Measurements from ENCODE around the gene LHFPL5.

Gene LHFPL5

GRCh38 chr6:35804996-35805736 is at the start of gene LHFPL5:
Gene LHFPL5, plus strand, starts transcription at chr6:35805352. Its CDS starts 319 bp downstream, at chr6:35805671.
- no peak for DNase-seq (ENCODE audit: low read depth)

DNA sequence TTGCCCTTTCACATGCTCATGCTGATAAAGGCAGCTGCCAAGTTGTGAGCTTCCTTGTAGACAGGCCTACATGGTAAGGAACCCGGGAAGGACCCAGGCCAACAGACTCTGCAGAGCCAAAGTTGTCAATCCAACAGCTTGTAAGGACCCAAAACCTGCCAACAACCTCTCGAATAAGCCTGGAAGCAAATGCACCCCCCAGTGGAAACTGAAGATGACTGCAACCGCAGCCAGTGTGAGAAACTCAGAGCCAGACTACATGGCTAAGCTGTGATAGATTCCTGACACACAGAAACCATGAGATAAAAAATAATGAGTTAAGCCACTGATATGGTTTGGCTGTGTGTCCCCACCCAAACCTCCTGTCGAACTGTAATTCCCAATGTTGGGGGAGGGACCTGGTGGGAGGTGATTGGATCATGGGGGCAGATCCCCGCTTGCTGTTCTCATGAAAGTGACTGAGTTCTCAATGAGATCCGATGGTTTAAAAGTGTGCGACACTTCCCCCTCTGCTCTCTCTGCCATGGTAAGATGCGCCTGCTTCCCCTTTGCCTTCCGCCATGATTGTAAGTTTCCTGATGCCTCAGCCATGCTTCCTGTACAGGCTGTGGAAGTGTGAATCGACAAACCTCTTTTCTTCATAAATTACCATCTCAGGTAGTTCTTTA is 47.6 kb upstream of the LHFPL5 start:
- DNase-seq (ENCODE audit: low read depth) = no peak

- DNase-seq (ENCODE audit: low read depth) = no peak
Measured at GRCh38 chr6:35759426-35759825, 45.7 kb upstream of the LHFPL5 start.

GRCh38 chr6:35765739-35766138 is 39.4 kb upstream of the LHFPL5 start:
- no peak for DNase-seq (ENCODE audit: low read depth)

- DNase-seq (ENCODE audit: low read depth) = no peak
Measured at GRCh38 chr6:35769211-35769610, 35.9 kb upstream of the LHFPL5 start.

DNA sequence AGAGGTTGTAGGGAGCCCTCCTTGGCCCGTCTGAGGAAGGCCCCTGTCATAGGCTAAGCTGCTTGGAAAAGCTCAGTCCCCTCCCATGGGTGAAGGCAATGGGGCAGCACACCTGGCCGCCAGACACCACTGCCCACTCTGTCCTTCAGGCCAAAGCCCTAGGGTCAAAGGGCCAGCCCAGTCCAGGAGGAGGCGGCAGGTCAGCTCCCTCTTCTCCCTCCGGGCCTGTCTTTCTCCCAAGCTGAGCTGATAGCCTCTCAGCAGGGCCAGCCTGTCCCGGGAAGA is 33.9 kb upstream of the LHFPL5 start:
- DNase-seq (ENCODE audit: low read depth) = no peak

DNA sequence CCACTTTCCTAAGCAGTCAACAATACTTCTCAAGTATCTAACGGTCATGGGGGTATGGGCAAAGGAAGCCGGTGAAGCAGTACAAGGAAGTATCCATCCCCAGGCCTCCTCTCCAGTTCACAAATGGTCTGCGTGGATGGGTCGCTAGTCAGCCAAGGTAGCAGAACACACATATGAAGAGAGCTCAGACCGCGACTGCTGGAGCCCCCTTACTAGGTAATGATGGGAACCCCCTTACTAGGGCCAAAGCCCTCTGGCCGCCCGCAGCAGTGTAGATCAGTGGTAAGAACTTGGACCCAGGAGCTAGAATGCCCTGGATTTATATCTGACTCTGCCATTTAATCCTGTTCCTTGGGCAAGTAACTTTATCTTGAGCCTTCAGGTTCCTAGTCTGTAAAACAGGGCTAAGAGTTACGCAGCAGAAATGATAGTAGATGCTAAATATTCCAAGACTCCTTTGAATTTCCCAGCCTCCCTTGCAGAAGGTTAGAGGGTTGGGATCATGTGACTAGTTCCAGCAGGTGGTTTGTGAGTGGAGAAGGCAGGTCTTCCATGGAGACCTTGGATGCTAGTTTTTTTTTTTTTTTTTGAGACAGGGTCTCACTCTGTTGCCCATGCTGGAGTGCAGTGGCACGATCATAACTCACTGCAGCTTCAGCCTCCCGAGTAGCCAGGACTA is 30.9 kb upstream of the LHFPL5 start:
- DNase-seq (ENCODE audit: low read depth) = no peak

- no peak for DNase-seq (ENCODE audit: low read depth)
Measured at GRCh38 chr6:35775031-35775430, 30.1 kb upstream of the LHFPL5 start.

DNA sequence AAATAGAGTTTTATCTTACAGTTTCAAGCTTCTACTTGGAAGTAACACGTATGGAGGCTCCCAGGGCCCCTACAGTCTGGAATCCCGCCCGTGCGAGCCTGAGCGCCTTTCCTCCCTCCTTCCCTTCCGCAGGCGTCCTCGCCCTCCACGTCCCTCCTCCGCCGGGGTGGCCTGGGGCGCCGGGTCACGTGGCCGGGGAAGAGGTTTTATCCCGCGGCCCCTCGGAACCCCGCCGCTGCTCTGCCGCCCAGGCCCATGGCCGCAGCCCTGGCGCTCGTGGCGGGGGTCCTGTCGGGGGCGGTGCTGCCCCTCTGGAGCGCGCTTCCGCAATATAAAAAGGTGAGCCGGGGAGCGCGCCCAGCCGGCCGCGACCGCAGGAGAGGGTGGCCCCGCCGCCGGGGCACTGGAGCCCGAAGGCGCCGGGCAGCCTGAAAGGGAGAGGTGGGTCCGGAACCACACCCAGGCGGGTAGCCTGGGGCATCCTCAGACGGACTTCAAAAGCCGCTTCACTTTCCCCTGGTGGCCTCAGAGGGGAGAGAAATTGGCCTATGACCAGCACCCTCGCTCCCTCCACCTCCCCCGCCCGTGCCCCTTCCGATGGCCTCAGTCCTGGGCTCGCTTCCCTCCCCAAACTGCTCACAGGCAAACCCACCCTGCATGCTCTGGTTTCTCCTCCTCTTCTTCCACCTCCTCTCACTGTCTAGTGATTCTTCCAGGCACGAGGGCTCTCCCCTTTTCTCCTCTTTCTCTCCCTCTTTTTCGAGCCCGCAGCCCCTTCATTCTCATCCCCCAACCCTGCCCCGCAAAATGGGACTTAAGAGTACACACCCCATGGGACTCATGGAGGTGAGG is 28.6 kb upstream of the LHFPL5 start, which contains the start of gene CLPSL2:
CLPSL2 (plus strand) TSS at position 235 of the 852 bp plus-strand sequence; CDS start at position 256, 21 bp downstream.
- no peak for DNase-seq (ENCODE audit: low read depth)

- no peak for DNase-seq (ENCODE audit: low read depth)
Measured at GRCh38 chr6:35777356-35778102, 27.6 kb upstream of the LHFPL5 start.

GRCh38 chr6:35778437-35778836 is 26.7 kb upstream of the LHFPL5 start:
- DNase-seq (ENCODE audit: low read depth) = no peak

DNA sequence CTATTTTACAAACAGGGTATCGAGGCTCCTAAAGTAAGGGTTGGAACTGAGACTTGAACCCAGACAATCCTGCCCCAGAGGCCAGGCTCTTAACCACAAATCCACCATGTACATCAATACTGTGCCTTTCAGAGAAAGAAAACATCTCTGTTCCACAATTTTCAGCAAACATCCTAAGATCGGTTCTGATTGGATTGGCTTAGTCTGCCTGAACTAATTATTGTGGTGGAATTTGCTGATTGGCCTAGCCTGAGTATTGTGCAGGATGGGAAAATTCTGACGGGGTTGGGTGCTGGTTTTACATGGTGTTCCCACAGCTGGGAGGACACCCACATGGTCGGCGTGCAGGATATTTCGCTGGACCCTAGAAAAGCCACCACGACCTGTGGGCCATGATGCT is 24.4 kb upstream of the LHFPL5 start, which contains the start of gene CLPSL1:
CLPSL1 (plus strand) TSS at position 301 of the 400 bp plus-strand sequence; CDS start at position 393, 92 bp downstream.
- no peak for DNase-seq (ENCODE audit: low read depth)

DNA sequence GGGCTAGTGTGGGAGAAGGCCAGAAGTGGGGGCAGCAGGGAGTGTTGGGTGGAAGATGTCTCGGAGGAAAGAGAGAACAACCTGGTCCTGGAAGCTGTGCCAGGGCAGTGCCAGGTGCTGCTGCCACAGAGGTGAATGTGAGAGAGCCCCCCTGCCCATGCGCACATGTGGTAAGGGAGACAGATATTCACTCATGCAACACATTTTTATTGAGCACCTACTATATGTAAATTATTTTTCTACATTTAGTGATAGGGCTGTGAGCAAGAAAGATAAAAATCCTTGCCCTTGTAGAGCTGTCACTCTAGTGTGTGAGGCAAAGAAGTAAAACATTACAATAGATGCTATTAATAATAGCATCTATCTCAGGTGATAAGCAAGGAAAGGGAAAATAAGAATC is 23.9 kb upstream of the LHFPL5 start:
- no peak for DNase-seq (ENCODE audit: low read depth)

- no peak for DNase-seq (ENCODE audit: low read depth)
Measured at GRCh38 chr6:35782424-35782823, 22.7 kb upstream of the LHFPL5 start.

DNA sequence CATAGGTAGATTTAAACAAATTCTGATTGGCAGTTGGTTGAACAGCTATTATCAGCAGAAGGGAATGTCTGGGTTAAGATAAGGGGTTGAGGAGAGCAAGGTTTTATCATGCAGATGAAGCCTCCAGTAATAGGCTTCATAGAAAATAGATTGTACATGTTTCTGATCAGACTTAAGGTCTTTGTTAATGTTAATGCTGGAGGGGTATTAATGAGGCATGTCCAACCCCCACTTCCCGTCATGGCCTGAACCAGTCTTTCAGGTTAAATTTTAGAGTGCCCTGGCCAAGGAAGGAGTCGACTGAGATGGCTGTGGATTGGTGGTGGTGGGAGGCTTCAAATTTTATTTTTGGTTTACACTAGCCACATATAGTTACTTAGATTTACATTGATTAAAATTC is 21.0 kb upstream of the LHFPL5 start:
- no peak for DNase-seq (ENCODE audit: low read depth)

DNA sequence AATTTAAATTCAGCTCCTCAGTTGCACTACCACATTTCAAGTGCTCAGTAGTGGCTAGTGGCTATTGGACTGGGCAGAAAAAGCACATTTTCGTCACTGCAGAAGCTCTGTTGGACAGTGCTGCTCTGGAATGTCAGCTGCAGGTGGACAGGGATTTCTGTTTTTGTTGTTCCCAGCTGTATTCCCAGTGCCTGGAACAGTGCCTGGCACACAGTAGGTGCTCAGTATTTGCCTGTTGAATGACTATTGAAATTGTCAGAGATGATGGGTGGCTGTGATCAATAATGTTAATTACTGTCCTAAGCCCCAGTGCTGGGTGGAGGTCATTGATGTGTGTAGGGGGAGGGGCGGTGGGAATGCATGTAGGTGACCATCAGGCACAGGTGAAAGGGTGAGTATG is 18.9 kb upstream of the LHFPL5 start:
- no peak for DNase-seq (ENCODE audit: low read depth)

GRCh38 chr6:35786810-35787209 is 18.3 kb upstream of the LHFPL5 start:
- DNase-seq (ENCODE audit: low read depth) = no peak

DNA sequence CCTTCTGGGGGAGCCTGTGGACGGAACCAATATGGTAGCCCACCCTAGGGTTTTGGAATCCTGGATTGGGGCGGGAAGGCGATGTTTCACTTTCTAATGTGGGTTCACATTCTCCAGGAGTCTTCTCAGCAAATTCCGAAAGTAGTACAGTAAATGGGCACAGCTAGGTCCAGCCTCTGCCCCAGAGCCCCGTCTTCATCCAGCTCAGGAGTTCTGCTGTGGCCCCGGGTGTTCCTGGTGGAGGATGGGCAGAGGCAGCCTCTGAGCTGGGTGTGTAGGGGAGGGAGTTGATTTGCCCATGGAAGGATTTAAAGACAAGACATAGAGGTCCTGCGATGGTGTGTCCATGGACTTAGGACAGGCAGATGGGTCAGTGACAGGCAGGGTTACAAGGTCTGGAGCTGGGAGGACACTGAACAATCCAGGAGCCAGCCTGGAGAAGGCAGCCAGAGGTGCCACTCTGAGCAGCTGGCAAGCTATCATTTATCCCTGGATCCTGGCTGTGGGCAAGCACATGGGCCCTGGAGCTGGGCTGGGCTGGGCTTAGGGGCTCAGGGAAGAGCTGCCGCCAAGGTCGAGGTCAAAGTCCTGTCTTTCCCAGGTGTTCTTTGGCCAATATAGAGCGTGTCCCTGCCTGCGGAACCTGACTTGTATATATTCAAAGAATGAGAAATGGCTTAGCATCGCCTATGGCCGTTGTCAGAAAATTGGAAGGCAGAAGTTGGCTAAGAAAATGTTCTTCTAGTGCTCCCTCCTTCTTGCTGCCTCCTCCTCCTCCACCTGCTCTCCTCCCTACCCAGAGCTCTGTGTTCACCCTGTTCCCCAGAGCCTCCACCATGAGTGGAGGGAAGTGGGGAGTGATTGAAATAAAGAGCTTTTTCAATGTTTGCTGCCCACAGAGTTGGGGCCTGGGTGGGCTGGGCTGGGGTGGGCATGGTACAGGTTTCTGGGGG is 17.6 kb upstream of the LHFPL5 start:
- no peak for DNase-seq (ENCODE audit: low read depth)

DNA sequence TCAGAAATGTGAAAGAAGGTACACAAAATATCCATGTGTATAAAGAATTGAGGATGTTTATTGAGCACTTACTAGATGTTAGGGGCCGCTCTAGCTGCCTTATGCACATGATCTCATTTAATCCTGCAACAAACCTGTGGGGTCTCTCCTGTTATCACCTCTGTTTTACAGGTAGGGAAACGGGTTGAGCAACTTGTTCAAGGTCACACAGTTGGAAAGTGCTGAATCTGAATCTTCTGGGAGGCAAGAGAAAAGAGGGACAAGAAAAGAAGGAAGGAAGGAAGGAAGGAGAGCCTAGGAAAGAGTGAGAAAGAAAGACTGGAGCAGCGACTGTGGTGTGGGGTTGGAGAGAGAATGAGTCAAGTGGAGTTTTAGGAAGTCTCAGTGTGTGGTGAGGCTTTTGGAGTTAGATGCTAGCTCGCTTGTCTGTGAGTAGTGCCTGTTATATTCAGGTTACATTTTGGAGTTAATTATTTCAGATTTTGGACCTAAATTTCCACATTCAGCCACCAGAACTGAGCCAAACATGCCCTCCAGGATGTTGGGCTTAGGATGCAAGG is 16.6 kb upstream of the LHFPL5 start:
- no peak for DNase-seq (ENCODE audit: low read depth)

DNA sequence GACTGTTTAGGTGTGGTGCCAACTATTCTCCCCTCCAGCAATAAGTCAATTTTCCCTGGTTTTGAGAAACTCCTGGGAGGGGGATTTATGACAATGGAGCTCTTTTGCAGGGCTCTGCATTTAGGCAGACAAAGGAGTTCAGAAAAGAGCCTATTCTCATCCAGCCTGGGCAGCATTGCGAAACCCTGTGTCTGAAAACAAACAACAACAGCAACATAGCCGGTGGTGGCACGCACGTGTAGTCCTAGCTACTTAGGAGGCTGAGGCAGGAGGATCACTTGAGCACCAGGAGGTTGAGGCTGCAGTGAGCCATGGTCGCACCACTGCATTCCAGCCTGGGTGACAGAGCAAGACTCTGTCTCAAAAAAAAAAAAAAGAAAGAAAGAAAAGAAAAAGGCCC is 14.5 kb upstream of the LHFPL5 start:
- DNase-seq (ENCODE audit: low read depth) = no peak

All from T-helper 22 cell (primary cell).